GM12872 (cell line): ENCODE data around the gene ZBTB46.

ENCODE experiments used
- TF ChIP-seq, protein P1 (sequence below): IDR thresholded peaks from 3 replicates; pipeline ENCODE4 v1.5.1; 2011; ENCODE audit warnings: low read depth, mild to moderate bottlenecking, low read length, moderate library complexity; ENCODE audit not compliant: insufficient read depth

ZBTB46 gene

DNA sequence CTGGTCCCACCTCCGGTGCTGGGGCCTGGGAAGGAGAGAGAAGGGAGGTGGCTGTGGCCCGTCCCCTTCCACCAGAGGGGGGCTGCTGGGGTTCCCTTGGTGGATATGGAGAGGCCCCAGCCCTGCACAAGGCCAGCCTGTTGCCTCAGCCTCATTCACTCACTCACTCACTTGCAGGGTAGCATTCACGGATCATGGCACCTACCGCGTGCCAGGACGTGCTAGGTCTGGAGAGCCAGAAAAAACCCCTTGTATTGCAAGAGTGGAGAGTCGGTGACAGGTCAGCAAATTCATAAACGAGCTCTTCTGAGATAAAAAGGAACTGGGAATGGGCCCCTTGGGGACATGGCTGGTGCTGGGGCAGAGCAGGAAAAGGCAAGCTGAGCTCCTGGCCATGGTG is 6.4 kb upstream of the ZBTB46 start:
- TF ChIP-seq, protein P1, sequence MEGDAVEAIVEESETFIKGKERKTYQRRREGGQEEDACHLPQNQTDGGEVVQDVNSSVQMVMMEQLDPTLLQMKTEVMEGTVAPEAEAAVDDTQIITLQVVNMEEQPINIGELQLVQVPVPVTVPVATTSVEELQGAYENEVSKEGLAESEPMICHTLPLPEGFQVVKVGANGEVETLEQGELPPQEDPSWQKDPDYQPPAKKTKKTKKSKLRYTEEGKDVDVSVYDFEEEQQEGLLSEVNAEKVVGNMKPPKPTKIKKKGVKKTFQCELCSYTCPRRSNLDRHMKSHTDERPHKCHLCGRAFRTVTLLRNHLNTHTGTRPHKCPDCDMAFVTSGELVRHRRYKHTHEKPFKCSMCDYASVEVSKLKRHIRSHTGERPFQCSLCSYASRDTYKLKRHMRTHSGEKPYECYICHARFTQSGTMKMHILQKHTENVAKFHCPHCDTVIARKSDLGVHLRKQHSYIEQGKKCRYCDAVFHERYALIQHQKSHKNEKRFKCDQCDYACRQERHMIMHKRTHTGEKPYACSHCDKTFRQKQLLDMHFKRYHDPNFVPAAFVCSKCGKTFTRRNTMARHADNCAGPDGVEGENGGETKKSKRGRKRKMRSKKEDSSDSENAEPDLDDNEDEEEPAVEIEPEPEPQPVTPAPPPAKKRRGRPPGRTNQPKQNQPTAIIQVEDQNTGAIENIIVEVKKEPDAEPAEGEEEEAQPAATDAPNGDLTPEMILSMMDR, result no peak

DNA sequence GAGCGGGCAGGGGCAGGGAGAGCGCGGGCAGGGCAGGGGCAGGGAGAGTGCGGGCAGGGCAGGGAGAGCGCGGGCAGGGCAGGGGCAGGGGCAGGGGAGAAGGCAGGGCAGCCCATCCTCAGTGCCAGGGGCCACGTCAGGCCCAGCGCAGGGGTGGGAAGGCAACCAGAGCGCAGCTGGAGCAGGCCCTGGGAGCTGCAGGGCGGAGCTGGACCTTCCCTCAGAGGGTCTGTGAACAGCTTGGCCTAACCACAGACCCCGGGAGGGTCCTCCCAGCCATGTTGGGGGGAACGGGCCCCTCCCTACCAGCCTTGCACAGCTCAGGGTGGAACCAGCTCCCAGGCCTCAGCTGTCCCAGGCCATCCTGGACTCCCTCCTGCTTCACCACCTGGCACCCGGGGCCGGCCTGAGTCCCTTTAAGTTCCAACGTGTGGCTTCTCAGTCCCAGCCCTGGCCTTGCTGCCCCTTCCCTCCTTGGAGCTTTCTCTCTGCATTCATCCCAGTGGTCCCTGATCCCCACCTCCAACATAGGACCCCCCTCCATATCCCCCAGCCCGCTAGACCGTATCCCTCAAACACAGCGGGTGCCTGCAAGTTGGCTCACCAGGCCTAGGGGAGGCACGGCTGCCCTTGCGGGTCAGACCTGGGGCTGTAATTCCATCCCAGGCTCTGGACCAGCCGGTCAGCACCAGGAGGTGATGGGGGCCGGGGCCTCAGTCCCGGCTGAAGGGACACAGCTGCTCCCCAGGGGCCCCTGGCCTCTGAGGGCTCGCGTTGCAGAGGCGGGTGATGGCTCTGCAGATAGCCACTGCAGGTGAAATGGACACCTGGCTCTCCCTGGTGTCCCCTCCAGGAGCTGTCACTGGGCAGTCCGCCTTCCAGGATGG is 5.6 kb upstream of the ZBTB46 start:
- TF ChIP-seq, protein P1, result no peak

DNA sequence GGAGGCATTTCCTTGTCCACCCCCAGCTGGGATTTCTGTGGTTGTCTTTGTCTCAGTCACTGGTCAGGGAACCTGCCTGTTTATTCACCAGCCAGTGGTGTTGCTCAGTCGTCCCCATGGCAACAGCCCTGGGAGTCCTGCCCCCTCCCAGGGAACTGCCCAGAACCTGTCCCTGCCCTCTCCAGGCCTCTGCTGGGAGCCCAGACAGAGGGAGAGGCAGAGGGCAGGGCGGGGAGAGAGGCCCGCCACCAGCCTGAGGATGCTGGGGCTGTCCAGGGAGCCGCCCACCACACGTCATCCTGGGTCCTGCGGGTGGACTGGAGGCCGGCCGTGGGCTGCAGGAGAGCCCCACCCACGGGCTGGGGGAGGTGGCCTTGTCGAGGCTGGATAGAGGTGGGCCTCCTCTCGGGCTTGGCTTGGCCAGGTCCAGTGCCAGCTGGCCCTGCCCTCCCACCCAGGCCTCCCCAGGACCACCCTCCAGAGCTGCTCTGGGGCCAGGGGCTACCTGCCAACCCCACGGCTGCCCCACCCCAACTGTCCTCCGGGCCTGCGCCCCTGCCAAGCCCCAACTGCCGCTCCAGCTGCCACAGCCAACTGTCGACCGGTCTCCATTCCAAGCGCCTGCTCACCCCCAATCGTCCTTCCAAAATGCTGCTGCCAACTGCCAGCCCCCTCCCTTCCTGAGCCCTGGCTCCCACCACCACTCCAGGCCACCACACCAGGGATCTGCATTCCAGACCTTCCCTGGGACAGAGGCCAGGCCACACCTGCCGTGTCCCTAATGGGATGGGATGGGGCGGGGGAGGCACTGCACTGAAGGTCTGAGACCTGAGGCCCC is 4.2 kb upstream of the ZBTB46 start:
- TF ChIP-seq, protein P1, result no peak

DNA sequence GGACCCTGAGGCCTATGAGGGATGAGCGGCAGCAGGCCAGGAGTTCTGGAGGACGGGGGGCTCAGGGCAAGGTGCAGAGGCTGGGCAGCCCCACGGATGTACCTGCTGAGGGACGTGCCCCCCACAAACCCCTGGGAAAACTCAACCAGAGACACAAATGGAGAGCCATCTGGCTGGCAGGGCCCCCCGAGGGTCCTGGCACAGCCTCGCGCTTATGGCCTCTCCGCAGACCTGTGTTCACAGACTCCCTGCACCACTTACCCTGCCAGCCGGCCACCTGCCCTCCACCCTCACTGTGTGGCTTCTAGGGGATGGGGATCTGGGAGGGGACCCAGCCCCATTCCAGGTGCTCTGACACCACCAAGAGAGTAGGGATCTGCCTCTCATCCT is 3.4 kb upstream of the ZBTB46 start:
- TF ChIP-seq, protein P1, result no peak

DNA sequence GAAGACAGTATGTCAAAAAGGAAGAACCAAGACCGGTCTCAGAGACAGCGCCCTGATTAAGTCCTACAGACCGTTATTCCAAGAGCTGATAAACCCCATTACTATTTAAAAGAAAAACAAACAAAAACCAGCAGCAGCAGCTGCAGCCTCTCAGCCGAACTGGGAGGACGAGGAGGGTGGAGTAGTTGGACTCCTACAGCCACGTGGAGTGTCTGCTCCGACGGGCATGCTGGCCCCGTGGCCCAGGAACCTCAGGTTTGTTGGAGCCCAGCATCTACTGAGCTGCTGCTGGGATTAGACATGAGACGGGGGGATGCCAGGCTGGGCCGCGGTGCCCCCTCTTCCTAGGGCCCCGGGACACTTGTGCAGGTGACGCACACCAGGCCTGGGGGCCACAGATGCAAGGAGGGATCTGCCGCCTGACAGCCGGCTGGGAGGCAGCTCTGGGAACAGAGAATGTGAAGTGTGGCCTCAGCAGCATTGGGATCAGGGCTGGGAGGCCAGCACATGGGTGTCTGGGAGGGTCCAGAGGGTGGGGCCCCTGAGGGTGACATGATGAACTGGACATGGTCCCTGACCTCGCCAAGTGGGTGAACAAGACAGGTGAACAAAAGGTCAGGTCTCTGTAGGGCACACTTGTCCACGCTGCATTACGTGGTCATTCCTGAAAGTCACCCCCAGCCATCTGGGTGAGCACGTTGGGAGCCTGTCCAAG is 2.9 kb upstream of the ZBTB46 start:
- TF ChIP-seq, protein P1, result no peak

DNA sequence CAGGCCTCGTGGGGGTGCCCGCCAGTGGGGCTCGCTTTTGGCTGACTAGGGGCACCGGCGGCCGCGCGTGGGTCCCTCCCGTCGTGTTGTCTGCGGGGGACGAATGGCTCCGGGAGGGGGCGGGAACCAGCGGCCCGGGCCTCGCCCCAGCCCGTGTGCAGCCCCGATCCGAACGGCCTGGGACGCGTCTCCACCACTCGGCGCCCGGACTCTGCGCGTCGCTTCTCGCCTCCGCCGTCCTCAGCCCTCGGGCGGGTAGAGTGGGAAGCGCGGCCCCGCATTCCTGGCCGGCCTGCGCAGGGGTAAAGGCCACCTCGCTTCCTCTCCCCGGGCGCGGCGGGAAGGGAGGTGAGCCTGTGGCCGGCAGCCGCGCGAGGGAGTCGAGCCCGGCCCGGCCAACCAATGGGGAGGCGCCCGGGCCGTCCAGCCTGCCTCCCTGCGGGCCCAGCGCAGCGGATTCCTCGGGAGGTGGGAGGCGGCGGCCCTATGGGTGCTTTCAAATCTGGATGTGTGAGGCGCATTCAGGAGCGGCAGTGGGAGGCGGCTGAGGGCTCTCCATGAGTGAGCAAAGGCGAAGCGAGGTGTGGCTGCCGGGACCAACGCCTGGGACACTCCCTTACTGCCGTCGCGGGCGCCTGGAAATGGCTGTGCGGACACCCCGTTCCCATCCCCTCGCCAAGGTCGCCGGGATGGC is 1.1 kb upstream of the ZBTB46 start:
- TF ChIP-seq, protein P1, result no peak
